Hepatocyte (in vitro differentiated cells): ENCODE results near the gene SIDT1. TPM values are rescaled to one million over a fixed set of nuclear protein-coding genes. Genes with fewer than 3 reads are reported as not detected.
A peak's percentile ranks its signal among the peaks of the same experiment; 100 is the strongest.

Source experiments
- DNase-seq: peaks from one replicate; pipeline ENCODE4 v3.0.0-alpha.2; 2016; ENCODE audit warnings: low spot score
- H2AFZ ChIP-seq: fragments of 200-600 bp; sonication (generic); 2 replicates; pipeline ENCODE4 v1.6.0; 2016; ENCODE audit warnings: antibody characterized with exemption, mild to moderate bottlenecking
- H3K27ac ChIP-seq: fragments of 200-600 bp; sonication (generic); 2 replicates; pipeline ENCODE4 v1.5.1; 2016; ENCODE audit warnings: mild to moderate bottlenecking
- H3K27me3 ChIP-seq: fragments of 200-600 bp; sonication (generic); 2 replicates; pipeline ENCODE4 v1.6.1; 2016
- H3K36me3 ChIP-seq: fragments of 200-600 bp; sonication (generic); replicated peaks from 2 replicates; pipeline ENCODE4 v1.5.1; 2016; ENCODE audit warnings: low read depth; ENCODE audit not compliant: insufficient read depth
- H3K4me1 ChIP-seq: fragments of 200-600 bp; sonication (generic); 2 replicates; pipeline ENCODE4 v1.5.1; 2016; ENCODE audit warnings: mild to moderate bottlenecking, moderate library complexity; ENCODE audit not compliant: insufficient read depth
- H3K4me2 ChIP-seq: fragments of 200-600 bp; sonication (generic); 2 replicates; pipeline ENCODE4 v1.6.0; 2016
- H3K4me3 ChIP-seq: fragments of 200-600 bp; sonication (generic); 2 replicates; pipeline ENCODE4 v1.5.1; 2016; ENCODE audit warnings: mild to moderate bottlenecking
- H3K79me2 ChIP-seq: fragments of 200-600 bp; sonication (generic); 2 replicates; pipeline ENCODE4 v1.6.0; 2017; ENCODE audit warnings: mild to moderate bottlenecking
- H3K9me2 ChIP-seq: fragments of 200-600 bp; sonication (generic); replicated peaks from 2 replicates; pipeline ENCODE4 v1.6.0; 2017; ENCODE audit warnings: mild to moderate bottlenecking; ENCODE audit not compliant: insufficient read depth
- H3K9me3 ChIP-seq: fragments of 200-600 bp; sonication (generic); 2 replicates; pipeline ENCODE4 v1.5.1; 2016; ENCODE audit warnings: low read depth, mild to moderate bottlenecking
- H4K20me1 ChIP-seq: fragments of 200-600 bp; sonication (generic); 2 replicates; pipeline ENCODE4 v1.6.0; 2016; ENCODE audit warnings: mild to moderate bottlenecking; ENCODE audit not compliant: insufficient read depth, poor library complexity, severe bottlenecking
- EZH2 ChIP-seq: fragments of 200-600 bp; sonication (generic); IDR thresholded peaks from 2 replicates; pipeline ENCODE4 v1.6.1; 2016; ENCODE audit warnings: antibody characterized with exemption, mild to moderate bottlenecking, borderline replicate concordance
- EZH2phosphoT487 ChIP-seq: fragments of 200-600 bp; sonication (generic); IDR thresholded peaks from one replicate; pipeline ENCODE4 v1.6.1; 2018; ENCODE audit warnings: antibody characterized with exemption, mild to moderate bottlenecking, low read depth, moderate library complexity; ENCODE audit not compliant: unreplicated experiment, severe bottlenecking
- WGBS: methylation state at CpG from one replicate; pipeline ENCODE4 v1.1.6; 2016; ENCODE audit warnings: low lambda C conversion rate; ENCODE audit errors: missing lambda C conversion rate; 5-methylcytosine and 5-hydroxymethylcytosine counted together
- polyA plus RNA-seq: library from polyadenylated mRNA; unstranded; fragments of >200 nt; fragmentation: Nextera tagmentation; extraction: Ambion mirVana; gene quantifications from 2 replicates; pipeline ENCODE4 v1.2.1, GENCODE V29; 2016
- total RNA-seq: library from RNA; depleted of rRNA; stranded (reverse); fragments of >200 nt; gene quantifications from 2 replicates; pipeline ENCODE4 v1.2.3, GENCODE V29; 2014
- TF ChIP-seq, protein P1 (sequence below): fragments of 200-600 bp; sonication (generic); IDR thresholded peaks from 2 replicates; pipeline ENCODE4 v1.5.1; 2016; ENCODE audit warnings: antibody characterized with exemption, mild to moderate bottlenecking; ENCODE audit not compliant: poor library complexity

The SIDT1 gene
- total and polyA plus RNA-seq, 2 experiments from 2014 or later = 0.18 to 0.90 TPM

DNA sequence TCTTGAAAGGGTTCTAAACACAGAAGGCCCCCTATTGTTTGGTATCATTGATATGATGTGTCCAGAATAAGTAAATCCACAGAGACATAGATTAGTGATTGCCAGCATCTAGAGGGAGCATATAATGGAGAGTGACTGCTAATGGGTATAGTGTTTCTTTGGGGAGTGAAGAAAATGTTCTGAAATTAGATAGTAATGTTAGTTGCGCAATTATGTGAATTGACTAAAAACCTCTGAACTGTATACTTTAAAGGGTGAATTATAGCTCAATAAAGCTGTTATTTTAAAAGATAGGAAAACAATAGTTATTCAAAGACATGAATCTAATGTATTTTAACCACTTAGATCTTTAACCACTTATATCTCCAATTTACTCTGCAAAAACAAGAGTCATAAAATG, 23.4 kb upstream of the SIDT1 start:
- no peaks in the 10 kb centered on the region for H3K27me3 ChIP-seq
- no peaks in the 10 kb centered on the region for H3K36me3 ChIP-seq
- no peak overlapping the region for H3K27ac ChIP-seq
- 100% methylated on average over 1 of the region's 1 CpG for WGBS
- H3K9me3 ChIP-seq = no peaks in the 10 kb centered on the region
- H3K9me2 ChIP-seq = no peaks in the 10 kb centered on the region
- no peak overlapping the region for H3K4me2 ChIP-seq
- no peak overlapping the region for H3K4me3 ChIP-seq
- no peaks in the 10 kb centered on the region for H4K20me1 ChIP-seq
- TF ChIP-seq, protein P1, sequence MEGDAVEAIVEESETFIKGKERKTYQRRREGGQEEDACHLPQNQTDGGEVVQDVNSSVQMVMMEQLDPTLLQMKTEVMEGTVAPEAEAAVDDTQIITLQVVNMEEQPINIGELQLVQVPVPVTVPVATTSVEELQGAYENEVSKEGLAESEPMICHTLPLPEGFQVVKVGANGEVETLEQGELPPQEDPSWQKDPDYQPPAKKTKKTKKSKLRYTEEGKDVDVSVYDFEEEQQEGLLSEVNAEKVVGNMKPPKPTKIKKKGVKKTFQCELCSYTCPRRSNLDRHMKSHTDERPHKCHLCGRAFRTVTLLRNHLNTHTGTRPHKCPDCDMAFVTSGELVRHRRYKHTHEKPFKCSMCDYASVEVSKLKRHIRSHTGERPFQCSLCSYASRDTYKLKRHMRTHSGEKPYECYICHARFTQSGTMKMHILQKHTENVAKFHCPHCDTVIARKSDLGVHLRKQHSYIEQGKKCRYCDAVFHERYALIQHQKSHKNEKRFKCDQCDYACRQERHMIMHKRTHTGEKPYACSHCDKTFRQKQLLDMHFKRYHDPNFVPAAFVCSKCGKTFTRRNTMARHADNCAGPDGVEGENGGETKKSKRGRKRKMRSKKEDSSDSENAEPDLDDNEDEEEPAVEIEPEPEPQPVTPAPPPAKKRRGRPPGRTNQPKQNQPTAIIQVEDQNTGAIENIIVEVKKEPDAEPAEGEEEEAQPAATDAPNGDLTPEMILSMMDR = no peak
- TF ChIP-seq EZH2 = no peak
- TF ChIP-seq EZH2phosphoT487 = no peak
- DNase-seq = no peak
- H2AFZ ChIP-seq = no peak overlapping the region
- H3K4me1 ChIP-seq = no peaks in the 10 kb centered on the region
- peaks cover 67% of the 10 kb centered on the region for H3K79me2 ChIP-seq

DNA sequence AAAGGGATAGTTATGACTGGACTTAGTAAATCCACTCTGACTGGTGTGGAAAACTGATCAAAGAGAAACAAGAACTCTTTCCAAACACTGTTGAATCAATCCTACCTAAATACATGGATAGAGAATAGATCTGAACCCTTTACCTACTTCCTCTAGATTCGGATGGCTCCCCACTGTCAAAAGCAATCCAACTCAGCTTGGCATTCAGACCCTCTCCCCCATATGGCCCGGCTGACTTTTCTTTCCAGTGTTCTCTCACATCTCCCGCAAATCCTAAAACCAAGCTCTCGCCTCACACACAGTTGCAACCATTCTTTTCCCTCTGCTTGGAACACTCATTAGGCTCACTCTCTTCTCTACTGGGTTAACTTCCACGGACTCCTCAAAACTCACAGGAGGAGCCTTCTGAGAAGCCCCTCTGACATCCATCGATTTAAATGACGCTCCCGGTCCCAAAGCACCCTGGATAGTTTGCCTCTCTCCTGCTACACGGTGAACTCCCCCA, 18.0 kb upstream of the SIDT1 start:
- H3K9me2 ChIP-seq = no peaks in the 10 kb centered on the region
- peaks cover 3% of the 10 kb centered on the region for H3K27me3 ChIP-seq
- TF ChIP-seq EZH2 = no peak
- TF ChIP-seq, protein P1 = no peak
- H3K9me3 ChIP-seq = no peaks in the 10 kb centered on the region
- peak overlapping the region; percentile 95 for H2AFZ ChIP-seq
- H3K4me1 ChIP-seq = no peaks in the 10 kb centered on the region
- H3K27ac ChIP-seq = peak overlapping the region; percentile 88
- no peaks in the 10 kb centered on the region for H3K36me3 ChIP-seq
- no peak for DNase-seq
- H3K4me3 ChIP-seq = peak overlapping the region; percentile 79
- WGBS = 0% methylated on average over 9 of the region's 9 CpGs
- H3K79me2 ChIP-seq = peaks cover 46% of the 10 kb centered on the region
- H3K4me2 ChIP-seq = peak overlapping the region; percentile 95
- H4K20me1 ChIP-seq = no peaks in the 10 kb centered on the region

DNA sequence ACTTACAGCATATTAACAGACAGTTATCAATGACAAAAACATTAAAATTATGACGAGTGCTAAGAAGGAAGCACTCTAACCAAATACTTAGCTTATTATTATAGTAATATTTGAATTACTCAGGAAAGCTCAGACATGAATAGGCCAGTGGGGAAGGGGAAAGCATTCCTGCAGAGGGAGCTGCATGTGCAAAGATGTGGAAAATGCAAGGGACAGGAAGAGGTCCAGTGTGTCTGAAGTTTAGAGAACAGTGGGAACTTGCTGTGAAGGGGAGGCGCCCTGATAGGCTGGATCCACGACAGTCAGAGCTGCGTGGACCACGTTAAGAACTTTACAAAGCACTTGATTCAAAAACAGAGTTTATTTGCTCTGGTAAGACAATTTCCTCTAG, 16.2 kb upstream of the SIDT1 start:
- H3K4me2 ChIP-seq = no peak overlapping the region
- peaks cover 10% of the 10 kb centered on the region for H3K27me3 ChIP-seq
- no peaks in the 10 kb centered on the region for H3K9me3 ChIP-seq
- H3K9me2 ChIP-seq = no peaks in the 10 kb centered on the region
- WGBS = 53% methylated on average over 5 of the region's 5 CpGs
- TF ChIP-seq EZH2phosphoT487 = no peak
- TF ChIP-seq, protein P1 = peak; percentile 7
- TF ChIP-seq EZH2 = no peak
- H3K4me3 ChIP-seq = no peak overlapping the region
- H3K79me2 ChIP-seq = peaks cover 28% of the 10 kb centered on the region
- no peaks in the 10 kb centered on the region for H4K20me1 ChIP-seq
- no peak overlapping the region for H3K27ac ChIP-seq
- no peaks in the 10 kb centered on the region for H3K4me1 ChIP-seq
- DNase-seq = no peak
- H3K36me3 ChIP-seq = no peaks in the 10 kb centered on the region
- H2AFZ ChIP-seq = no peak overlapping the region

DNA sequence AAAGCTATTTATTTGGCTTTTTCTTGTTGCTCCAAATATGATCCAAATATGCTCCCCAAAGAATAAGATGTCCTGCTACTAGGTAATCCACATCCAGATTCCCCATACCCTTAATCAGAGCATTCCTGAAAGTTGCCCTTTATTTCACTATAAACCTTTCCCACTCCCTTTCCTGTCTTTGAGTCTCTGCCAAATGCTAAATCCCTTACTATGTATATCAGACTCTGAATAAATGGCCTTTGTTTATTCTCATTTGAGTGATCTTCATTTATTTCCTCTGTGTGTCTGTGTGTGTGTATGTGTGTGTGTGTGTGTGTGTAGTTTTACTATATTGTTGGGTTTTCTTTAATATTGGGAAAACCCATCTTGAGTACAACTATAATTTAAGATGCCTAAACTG, 10.4 kb upstream of the SIDT1 start:
- H3K27me3 ChIP-seq = peaks cover 38% of the 10 kb centered on the region

More for the DNA sequence above, 10.4 kb upstream of the SIDT1 start:
- no peak for DNase-seq
- Histone ChIP-seq H3K36me3 (no peaks in the 10 kb centered on the region), H3K9me3 (no peaks in the 10 kb centered on the region), H3K9me2 (no peaks in the 10 kb centered on the region), H3K27ac (no peak overlapping the region), H3K4me1 (no peaks in the 10 kb centered on the region), H2AFZ (no peak overlapping the region), H3K79me2 (no peaks in the 10 kb centered on the region), H3K4me2 (no peak overlapping the region), H4K20me1 (no peaks in the 10 kb centered on the region), H3K4me3 (no peak overlapping the region)
- TF ChIP-seq EZH2phosphoT487 = no peak
- no peak for TF ChIP-seq EZH2
- TF ChIP-seq, protein P1 = no peak
